Stimulated activated naive CD8-positive, alpha-beta T cell treated with anti-CD3 and anti-CD28 coated beads, Interleukin-15, Interleukin-2, amounts not matched to agents 100 ng/mL and 50 ng/mL, for 24 hours (primary cell): ENCODE data around the gene BTBD9.
"Not testable (repeated sequence)": the region's sequence is repeated elsewhere in the genome, so short reads cannot be mapped to it uniquely, and the experiment has no call there.

Experiments
- H3K27ac Mint-ChIP-seq: one replicate; pipeline ENCODE4 v1.8.0; 2021; ENCODE audit warnings: mild to moderate bottlenecking, mixed read lengths
- H3K27me3 Mint-ChIP-seq: one replicate; pipeline ENCODE4 v1.8.0; 2021; ENCODE audit warnings: mixed read lengths
- H3K36me3 Mint-ChIP-seq: one replicate; pipeline ENCODE4 v1.8.0; 2021; ENCODE audit warnings: low read depth, mixed read lengths
- H3K4me1 Mint-ChIP-seq: one replicate; pipeline ENCODE4 v1.8.0; 2021; ENCODE audit warnings: low read depth, mixed read lengths
- H3K4me3 Mint-ChIP-seq: one replicate; pipeline ENCODE4 v1.8.0; 2021; ENCODE audit warnings: mild to moderate bottlenecking, mixed read lengths
- H3K9me3 Mint-ChIP-seq: one replicate; pipeline ENCODE4 v1.8.0; 2021; ENCODE audit warnings: mixed read lengths

BTBD9 gene

GRCh38 chr6:38354905-38355304 lies 284.8 kb downstream of the BTBD9 start:
- Mint-ChIP-seq H3K9me3 (no peaks in the 10 kb centered on the region), H3K27me3 (no peaks in the 10 kb centered on the region), H3K4me3 (no peak overlapping the region), H3K36me3 (peaks cover 10% of the 10 kb centered on the region), H3K27ac (no peak overlapping the region), H3K4me1 (peaks cover 11% of the 10 kb centered on the region)

- H3K4me1 Mint-ChIP-seq = peaks cover 11% of the 10 kb centered on the region
- H3K27ac Mint-ChIP-seq = no peak overlapping the region
- no peak overlapping the region for H3K4me3 Mint-ChIP-seq
- H3K27me3 Mint-ChIP-seq = no peaks in the 10 kb centered on the region
- no peaks in the 10 kb centered on the region for H3K9me3 Mint-ChIP-seq
- H3K36me3 Mint-ChIP-seq = peaks cover 7% of the 10 kb centered on the region
Measured at GRCh38 chr6:38354037-38354381, 285.7 kb downstream of the BTBD9 start.

DNA sequence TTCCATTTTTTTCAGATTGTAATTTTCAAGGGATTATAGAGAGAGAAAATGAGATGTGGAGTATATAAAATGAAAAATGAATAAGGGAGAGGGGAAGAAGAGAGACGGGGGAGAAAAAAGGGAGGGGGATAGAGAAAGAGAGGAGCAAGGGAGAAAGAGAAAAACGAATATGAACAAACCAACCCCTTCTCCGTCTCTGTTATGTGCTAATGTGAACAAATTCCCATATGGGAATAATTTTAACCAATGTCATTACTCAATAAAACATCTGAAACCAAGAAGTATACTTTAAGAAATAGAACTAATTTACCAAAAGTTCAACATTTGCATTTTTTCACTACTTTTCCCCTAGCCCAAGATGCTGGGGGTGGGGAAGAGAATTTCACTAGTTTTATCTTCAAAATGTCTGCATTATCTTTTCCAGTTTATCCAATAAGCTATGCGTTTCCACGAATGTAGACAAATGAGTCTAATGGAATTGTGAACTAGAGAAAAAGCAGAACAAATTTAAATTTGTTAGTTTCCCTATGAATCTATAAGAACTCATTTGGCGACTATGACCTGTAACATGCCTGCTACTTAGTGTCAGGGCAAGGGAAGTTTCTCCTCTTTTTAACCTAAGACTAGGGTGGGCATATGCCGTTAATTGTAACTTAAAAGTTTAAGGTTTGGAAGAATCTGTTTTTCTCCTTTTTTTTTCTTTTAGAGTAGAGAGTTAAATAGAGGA lies 286.3 kb downstream of the BTBD9 start:
- Mint-ChIP-seq H3K27me3 (no peaks in the 10 kb centered on the region), H3K9me3 (no peaks in the 10 kb centered on the region), H3K36me3 (peaks cover 7% of the 10 kb centered on the region), H3K4me3 (no peak overlapping the region), H3K27ac (no peak overlapping the region), H3K4me1 (peaks cover 11% of the 10 kb centered on the region)

DNA sequence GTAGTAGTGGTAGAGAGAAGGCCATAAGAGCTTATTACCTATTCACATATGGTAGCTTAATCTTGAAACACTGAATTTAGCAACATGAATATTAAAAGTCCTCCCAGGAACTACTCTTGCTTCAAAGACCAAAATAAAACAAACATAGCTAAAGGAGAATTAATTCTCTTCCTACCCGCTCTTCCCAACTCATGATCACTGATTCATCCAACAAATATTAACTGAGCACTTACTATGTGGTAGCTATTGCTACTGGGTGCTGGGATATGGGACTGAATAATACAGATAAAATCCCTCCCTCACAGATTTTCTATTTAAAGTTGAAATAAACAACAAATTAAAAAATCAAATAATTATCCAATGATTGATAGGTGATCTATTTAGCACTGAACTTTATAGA lies 287.1 kb downstream of the BTBD9 start:
- Mint-ChIP-seq H3K36me3 (peaks cover 6% of the 10 kb centered on the region), H3K4me3 (no peak overlapping the region), H3K4me1 (peaks cover 11% of the 10 kb centered on the region), H3K9me3 (no peaks in the 10 kb centered on the region), H3K27me3 (no peaks in the 10 kb centered on the region), H3K27ac (no peak overlapping the region)

GRCh38 chr6:38350942-38351341 lies 288.8 kb downstream of the BTBD9 start:
- H3K27ac Mint-ChIP-seq = no peak overlapping the region
- H3K36me3 Mint-ChIP-seq = no peaks in the 10 kb centered on the region
- H3K4me1 Mint-ChIP-seq = peaks cover 7% of the 10 kb centered on the region
- H3K4me3 Mint-ChIP-seq = no peak overlapping the region
- no peaks in the 10 kb centered on the region for H3K27me3 Mint-ChIP-seq
- H3K9me3 Mint-ChIP-seq = no peaks in the 10 kb centered on the region

DNA sequence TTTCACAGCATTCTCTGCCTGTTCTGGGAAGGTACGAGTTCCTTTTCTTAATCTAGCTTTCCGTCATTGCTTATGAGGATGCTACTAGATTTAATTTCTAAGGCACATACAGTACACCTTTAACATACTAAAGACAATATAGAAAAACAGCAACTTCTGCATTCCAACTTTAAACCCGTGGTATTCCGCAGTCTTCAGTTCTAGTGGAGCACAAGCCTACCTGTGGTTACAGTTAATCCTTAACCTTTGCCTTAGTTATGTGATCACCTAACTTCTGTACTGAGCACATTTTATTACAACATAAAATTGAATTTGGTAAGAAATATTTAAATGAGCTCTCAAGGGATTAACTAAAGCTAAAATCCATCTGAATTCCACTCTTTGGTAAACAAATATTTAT lies 289.5 kb downstream of the BTBD9 start:
- H3K4me3 Mint-ChIP-seq = no peak overlapping the region
- H3K36me3 Mint-ChIP-seq = no peaks in the 10 kb centered on the region
- H3K4me1 Mint-ChIP-seq = peaks cover 2% of the 10 kb centered on the region
- no peaks in the 10 kb centered on the region for H3K27me3 Mint-ChIP-seq
- H3K27ac Mint-ChIP-seq = no peak overlapping the region
- H3K9me3 Mint-ChIP-seq = no peaks in the 10 kb centered on the region

- H3K27ac Mint-ChIP-seq = no peak overlapping the region
Measured at GRCh38 chr6:38349795-38350194, 289.9 kb downstream of the BTBD9 start.

DNA sequence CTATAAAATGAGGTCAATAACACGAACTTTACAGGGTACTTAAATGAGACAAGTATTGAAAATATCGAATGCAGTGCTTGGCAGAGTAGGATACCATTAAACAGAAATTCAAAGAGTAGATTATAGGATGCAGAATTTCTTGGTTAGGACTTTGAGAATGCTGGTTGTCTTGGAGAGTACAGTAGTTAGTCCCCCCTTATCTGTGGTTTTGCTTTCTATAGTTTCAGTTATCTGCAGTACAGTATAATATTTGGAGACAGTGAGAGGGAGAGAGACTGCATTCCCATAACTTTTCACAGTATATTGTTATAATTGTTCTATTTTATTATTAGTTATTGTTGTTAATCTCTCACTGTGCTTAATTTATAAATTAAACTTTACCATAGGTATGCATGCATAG lies 290.5 kb downstream of the BTBD9 start:
- H3K36me3 Mint-ChIP-seq = no peaks in the 10 kb centered on the region
- no peaks in the 10 kb centered on the region for H3K9me3 Mint-ChIP-seq
- no peak overlapping the region for H3K27ac Mint-ChIP-seq
- H3K4me3 Mint-ChIP-seq = no peak overlapping the region
- H3K4me1 Mint-ChIP-seq = no peaks in the 10 kb centered on the region
- H3K27me3 Mint-ChIP-seq = no peaks in the 10 kb centered on the region

More at GRCh38 chr6:38349795-38350194, 289.9 kb downstream of the BTBD9 start:
- Mint-ChIP-seq H3K36me3 (no peaks in the 10 kb centered on the region), H3K27me3 (no peaks in the 10 kb centered on the region), H3K4me1 (no peaks in the 10 kb centered on the region), H3K9me3 (no peaks in the 10 kb centered on the region), H3K4me3 (no peak overlapping the region)

- H3K36me3 Mint-ChIP-seq = no peaks in the 10 kb centered on the region
- H3K4me1 Mint-ChIP-seq = no peaks in the 10 kb centered on the region
- no peak overlapping the region for H3K4me3 Mint-ChIP-seq
- no peak overlapping the region for H3K27ac Mint-ChIP-seq
- no peaks in the 10 kb centered on the region for H3K9me3 Mint-ChIP-seq
- H3K27me3 Mint-ChIP-seq = no peaks in the 10 kb centered on the region
Measured at GRCh38 chr6:38348371-38348770, 291.4 kb downstream of the BTBD9 start.

DNA sequence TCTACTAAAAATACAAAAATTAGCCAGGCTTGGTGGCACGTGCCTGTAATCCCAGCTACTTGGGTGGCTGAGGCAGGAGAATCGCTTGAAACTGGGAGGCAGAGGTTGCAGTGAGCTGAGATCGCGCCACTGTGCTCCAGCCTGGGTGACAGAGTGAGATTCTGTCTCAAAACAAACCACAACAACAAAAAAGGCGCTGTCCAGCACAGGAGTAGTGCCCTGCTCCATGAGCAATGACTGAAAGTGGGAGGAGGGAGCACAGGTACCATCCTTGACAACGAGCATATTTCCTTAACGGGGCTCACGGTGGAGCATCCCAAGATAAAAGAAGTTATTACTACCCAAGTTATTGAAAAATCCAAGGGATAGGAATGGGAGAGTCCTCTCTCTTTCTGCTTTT lies 291.9 kb downstream of the BTBD9 start:
- H3K4me1 Mint-ChIP-seq, H3K4me3 Mint-ChIP-seq, H3K36me3 Mint-ChIP-seq, H3K27ac Mint-ChIP-seq, H3K9me3 Mint-ChIP-seq, H3K27me3 Mint-ChIP-seq: not testable (repeated sequence)

- no peak overlapping the region for H3K4me3 Mint-ChIP-seq
- H3K27me3 Mint-ChIP-seq = no peaks in the 10 kb centered on the region
- no peaks in the 10 kb centered on the region for H3K9me3 Mint-ChIP-seq
- no peak overlapping the region for H3K27ac Mint-ChIP-seq
- H3K4me1 Mint-ChIP-seq = no peaks in the 10 kb centered on the region
- no peaks in the 10 kb centered on the region for H3K36me3 Mint-ChIP-seq
Measured at GRCh38 chr6:38346291-38347079, 293.2 kb downstream of the BTBD9 start.

DNA sequence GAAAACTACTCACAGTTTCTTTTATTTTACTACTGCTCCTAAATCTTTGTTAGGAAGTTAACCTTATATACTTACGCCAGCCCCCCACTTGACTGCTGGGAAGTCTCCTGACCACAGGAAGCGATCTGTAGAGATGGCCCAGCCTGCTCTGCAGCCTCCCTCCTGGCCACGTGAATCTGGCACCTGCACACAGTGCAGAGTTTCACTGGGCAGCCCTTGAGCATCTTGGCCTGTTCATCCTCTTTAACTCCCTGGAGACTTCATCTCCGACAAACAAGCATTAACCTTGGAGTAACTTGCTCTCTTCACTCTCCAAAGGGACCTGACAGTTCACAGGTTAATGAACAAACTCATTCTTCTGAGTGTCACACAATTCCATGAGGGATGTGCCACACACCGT lies 294.1 kb downstream of the BTBD9 start:
- Mint-ChIP-seq H3K4me1 (no peaks in the 10 kb centered on the region), H3K27me3 (no peaks in the 10 kb centered on the region), H3K36me3 (peaks cover under 1% of the 10 kb centered on the region), H3K9me3 (no peaks in the 10 kb centered on the region), H3K4me3 (no peak overlapping the region), H3K27ac (no peak overlapping the region)

DNA sequence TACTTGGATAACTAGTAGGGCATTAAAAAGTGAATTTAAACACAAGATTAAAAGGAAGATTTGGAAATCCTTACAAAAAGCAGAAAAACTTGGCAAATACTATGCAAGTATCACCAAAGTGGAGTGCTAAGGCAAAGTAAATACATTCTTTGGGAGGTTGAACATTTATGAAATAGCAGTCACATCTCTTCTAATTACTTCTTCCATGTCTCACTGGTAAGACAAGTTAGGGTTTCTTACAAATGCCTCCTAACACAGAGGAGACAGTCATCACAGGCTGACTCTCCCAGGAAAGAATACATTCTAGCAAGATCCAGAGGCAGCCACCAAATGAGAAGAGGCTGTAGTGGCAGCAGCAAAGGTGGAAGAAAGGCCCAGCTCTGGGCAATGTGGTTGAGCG lies 298.2 kb downstream of the BTBD9 start:
- H3K9me3 Mint-ChIP-seq = peaks cover 7% of the 10 kb centered on the region
- no peaks in the 10 kb centered on the region for H3K4me1 Mint-ChIP-seq
- no peak overlapping the region for H3K27ac Mint-ChIP-seq
- H3K4me3 Mint-ChIP-seq = no peak overlapping the region
- peaks cover 20% of the 10 kb centered on the region for H3K36me3 Mint-ChIP-seq
- no peaks in the 10 kb centered on the region for H3K27me3 Mint-ChIP-seq

- H3K4me1 Mint-ChIP-seq = no peaks in the 10 kb centered on the region
- peaks cover 24% of the 10 kb centered on the region for H3K36me3 Mint-ChIP-seq
- H3K27me3 Mint-ChIP-seq = no peaks in the 10 kb centered on the region
- H3K9me3 Mint-ChIP-seq = peaks cover 10% of the 10 kb centered on the region
- H3K4me3 Mint-ChIP-seq = no peak overlapping the region
- H3K27ac Mint-ChIP-seq = no peak overlapping the region
Measured at GRCh38 chr6:38339914-38340313, 299.8 kb downstream of the BTBD9 start.

GRCh38 chr6:38337819-38338465 lies 301.8 kb downstream of the BTBD9 start:
- Mint-ChIP-seq H3K36me3 (peaks cover 38% of the 10 kb centered on the region), H3K4me3 (no peak overlapping the region), H3K4me1 (no peaks in the 10 kb centered on the region), H3K9me3 (peaks cover 22% of the 10 kb centered on the region), H3K27me3 (no peaks in the 10 kb centered on the region), H3K27ac (no peak overlapping the region)
